ENCODE results near the gene TMED9. TPM values are rescaled to one million over a fixed set of nuclear protein-coding genes. Genes with fewer than 3 reads are reported as not detected.

The TMED9 gene
- total RNA-seq, 2 experiments from 2014 or later: 67.6 to 134 TPM

- Histone ChIP-seq H2AFZ (ENCODE audit: low read length) (no peak overlapping the region), H3K4me2 (ENCODE audit: low read length) (no peak overlapping the region), H4K20me1 (ENCODE audit: insufficient read depth, low read length) (no peaks in the 10 kb centered on the region), H3K79me2 (ENCODE audit: insufficient read depth, low read depth, low read length) (0 out of 2 replicates have a peak, but pooled peaks cover 6% of the 10 kb centered on the region), H3K4me3 (ENCODE audit: low read depth, low read length, poor library complexity, severe bottlenecking) (no peak overlapping the region), H3K9me3 (ENCODE audit: low read length) (no peaks in the 10 kb centered on the region), H3K9me2 (ENCODE audit: insufficient read depth, low read length) (no peaks in the 10 kb centered on the region), H3K27ac (ENCODE audit: low read depth, low read length, poor library complexity, severe bottlenecking) (no peak overlapping the region), H3K4me1 (ENCODE audit: insufficient read depth, low read length, poor library complexity, severe bottlenecking) (peaks cover 11% of the 10 kb centered on the region), H3K36me3 (ENCODE audit: insufficient read depth, low read length) (peaks cover 8% of the 10 kb centered on the region; the same call in 1 of the 2 replicates)
- TF ChIP-seq CTCF (conservative IDR thresholded peaks at IDR 0.05; ENCODE audit: low read length) (no peak), EZH2phosphoT487 (IDR thresholded peaks at IDR 0.05; ENCODE audit: borderline replicate concordance, low read depth, low read length) (no peak)
- no TSS peak for BruUV-seq (replicated peaks)
- intact Hi-C loops (cut with micrococcal nuclease; ENCODE audit: unreplicated experiment): loop anchor here (10.0 kb wide), 1 partner anchor 560 kb away; no protein-coding TSS in a partner anchor
- DNase-seq (ENCODE audit: low spot score): no peak
- ChIA-PET POLR2A (interaction anchor here (1.1 kb wide), 1 partner anchor 11 kb away, joined by 3 read pairs; no protein-coding TSS in a partner anchor), CTCF (ENCODE audit: unreplicated experiment) (no interaction called here)
Measured at GRCh38 chr5:177604656-177605055, 12.7 kb downstream of the TMED9 start.

DNA sequence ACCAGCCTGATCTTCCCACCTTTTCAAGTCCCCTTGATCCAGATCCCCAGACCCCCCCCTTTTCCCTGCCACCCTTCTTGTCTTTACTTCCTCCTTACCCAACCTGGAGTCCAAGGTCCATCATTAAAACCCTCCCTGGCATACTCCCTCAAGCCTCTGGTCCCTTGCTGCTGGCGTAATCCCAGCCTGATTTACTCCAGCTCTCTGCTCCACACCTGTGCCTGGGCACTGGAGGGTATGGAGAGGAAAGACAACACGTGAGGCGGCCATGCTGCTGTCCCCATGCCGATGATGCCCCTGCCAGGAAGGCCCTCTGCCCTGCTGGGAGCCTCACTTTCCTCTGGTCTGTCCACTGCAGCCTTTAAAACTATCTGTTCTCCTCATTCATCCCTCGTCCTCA, 13.1 kb downstream of the TMED9 start:
- H3K4me3 ChIP-seq (ENCODE audit: low read depth, low read length, poor library complexity, severe bottlenecking): no peak overlapping the region
- peaks cover 8% of the 10 kb centered on the region; the same call in 1 of the 2 replicates for H3K36me3 ChIP-seq (ENCODE audit: insufficient read depth, low read length)
- TF ChIP-seq CTCF (conservative IDR thresholded peaks at IDR 0.05; ENCODE audit: low read length): no peak
- TF ChIP-seq EZH2phosphoT487 (IDR thresholded peaks at IDR 0.05; ENCODE audit: borderline replicate concordance, low read depth, low read length): no peak
- no peak for DNase-seq (ENCODE audit: low spot score)
- intact Hi-C loops (cut with micrococcal nuclease; ENCODE audit: unreplicated experiment): loop anchor here (10.0 kb wide), 1 partner anchor 560 kb away; no protein-coding TSS in a partner anchor
- H4K20me1 ChIP-seq (ENCODE audit: insufficient read depth, low read length): no peaks in the 10 kb centered on the region
- H3K9me2 ChIP-seq (ENCODE audit: insufficient read depth, low read length): no peaks in the 10 kb centered on the region
- POLR2A ChIA-PET: interaction anchor here (1.1 kb wide), 1 partner anchor 12 kb away, joined by 3 read pairs; no protein-coding TSS in a partner anchor
- H3K79me2 ChIP-seq (ENCODE audit: insufficient read depth, low read depth, low read length): 0 out of 2 replicates have a peak, but pooled peaks cover 6% of the 10 kb centered on the region
- CTCF ChIA-PET (ENCODE audit: unreplicated experiment): no interaction called here
- no peak overlapping the region for H3K27ac ChIP-seq (ENCODE audit: low read depth, low read length, poor library complexity, severe bottlenecking)
- H3K4me2 ChIP-seq (ENCODE audit: low read length): no peak overlapping the region
- no TSS peak for BruUV-seq (replicated peaks)
- peaks cover 11% of the 10 kb centered on the region for H3K4me1 ChIP-seq (ENCODE audit: insufficient read depth, low read length, poor library complexity, severe bottlenecking)
- H3K9me3 ChIP-seq (ENCODE audit: low read length): no peaks in the 10 kb centered on the region
- H2AFZ ChIP-seq (ENCODE audit: low read length): no peak overlapping the region

- ChIA-PET POLR2A (interaction anchor here (0.6 to 1.1 kb wide), 2 partner anchors 12 to 295 kb away, joined by 3 read pairs; no protein-coding TSS in a partner anchor), CTCF (ENCODE audit: unreplicated experiment) (interaction anchor here (0.7 kb wide), 1 partner anchor 97 kb away, joined by 3 read pairs; no protein-coding TSS in a partner anchor)
- Histone ChIP-seq H3K4me2 (ENCODE audit: low read length) (no peak overlapping the region), H3K4me1 (ENCODE audit: insufficient read depth, low read length, poor library complexity, severe bottlenecking) (peaks cover 10% of the 10 kb centered on the region), H3K9me3 (ENCODE audit: low read length) (no peaks in the 10 kb centered on the region), H3K79me2 (ENCODE audit: insufficient read depth, low read depth, low read length) (0 out of 2 replicates have a peak, but pooled peaks cover 3% of the 10 kb centered on the region), H3K27ac (ENCODE audit: low read depth, low read length, poor library complexity, severe bottlenecking) (no peak overlapping the region), H4K20me1 (ENCODE audit: insufficient read depth, low read length) (no peaks in the 10 kb centered on the region), H3K4me3 (ENCODE audit: low read depth, low read length, poor library complexity, severe bottlenecking) (no peak overlapping the region), H3K36me3 (ENCODE audit: insufficient read depth, low read length) (peaks cover 8% of the 10 kb centered on the region; the same call in 1 of the 2 replicates), H3K9me2 (ENCODE audit: insufficient read depth, low read length) (no peaks in the 10 kb centered on the region), H2AFZ (ENCODE audit: low read length) (no peak overlapping the region)
- TF ChIP-seq CTCF (conservative IDR thresholded peaks at IDR 0.05; ENCODE audit: low read length): no peak
- TF ChIP-seq EZH2phosphoT487 (IDR thresholded peaks at IDR 0.05; ENCODE audit: borderline replicate concordance, low read depth, low read length): no peak
- DNase-seq (ENCODE audit: low spot score): no peak
- intact Hi-C loops (cut with micrococcal nuclease; ENCODE audit: unreplicated experiment): loop anchor here (10.0 kb wide), 1 partner anchor 559 kb away; no protein-coding TSS in a partner anchor
- BruUV-seq (replicated peaks): no TSS peak
Measured at GRCh38 chr5:177605667-177606066, 13.7 kb downstream of the TMED9 start.
